ENCODE results near the gene JMJD4.
"Not testable (repeated sequence)": the region's sequence is repeated elsewhere in the genome, so short reads cannot be mapped to it uniquely, and the experiment has no call there.

JMJD4 gene

GRCh38 chr1:227730630-227731151 lies 4.4 kb downstream of the JMJD4 start:
- no peak for DNase-seq

- peak; percentile 66 for DNase-seq
These were observed 5.0 kb downstream of the JMJD4 start for GRCh38 chr1:227729881-227730629.

DNA sequence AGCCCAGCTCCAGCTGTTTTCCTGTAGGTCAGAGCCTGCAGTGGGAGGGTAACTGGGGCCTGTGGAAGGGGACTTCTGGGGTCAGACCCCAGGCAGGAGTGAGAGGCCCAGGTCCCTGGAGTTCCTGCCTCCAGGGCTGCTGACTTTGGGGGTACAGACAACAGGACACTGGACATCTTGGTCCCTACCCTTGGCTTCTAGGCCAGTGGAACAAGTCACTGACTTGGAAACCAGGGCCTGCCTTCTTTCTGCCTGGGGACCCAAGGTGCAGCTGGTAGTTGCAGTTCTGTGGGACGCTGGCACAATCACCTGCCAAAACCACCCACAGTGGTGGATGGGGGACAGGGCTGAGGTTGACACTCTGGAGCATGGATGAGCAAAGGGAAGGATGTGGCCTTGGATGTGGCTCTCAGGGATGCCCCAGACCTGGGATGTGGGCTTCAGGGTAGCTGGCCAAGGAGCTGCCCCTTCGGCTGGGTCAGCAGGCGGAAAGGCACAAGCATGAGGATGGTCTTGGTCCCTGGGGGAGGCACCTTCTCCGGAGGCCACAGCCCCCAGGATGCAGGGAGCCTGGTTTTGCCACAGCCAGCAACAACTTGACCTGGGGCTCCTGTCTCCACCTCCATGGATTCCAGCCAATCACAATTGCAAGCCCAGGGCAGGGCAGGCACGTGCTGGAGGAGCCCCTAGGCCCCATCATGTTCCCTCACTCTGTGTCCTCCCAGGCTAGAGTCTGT lies 5.8 kb downstream of the JMJD4 start:
- DNase-seq: peak; percentile 34

- DNase-seq: no peak
These were observed 6.3 kb downstream of the JMJD4 start for GRCh38 chr1:227728892-227729143.

GRCh38 chr1:227728059-227728891 lies 6.8 kb downstream of the JMJD4 start:
- peak; percentile 78 for DNase-seq

GRCh38 chr1:227726924-227727599 lies 8.0 kb downstream of the JMJD4 start:
- no peak for DNase-seq

- no peak for DNase-seq
These were observed 8.8 kb downstream of the JMJD4 start for GRCh38 chr1:227726318-227726717.

- DNase-seq: no peak
These were observed 10.1 kb downstream of the JMJD4 start for GRCh38 chr1:227725046-227725445.

DNA sequence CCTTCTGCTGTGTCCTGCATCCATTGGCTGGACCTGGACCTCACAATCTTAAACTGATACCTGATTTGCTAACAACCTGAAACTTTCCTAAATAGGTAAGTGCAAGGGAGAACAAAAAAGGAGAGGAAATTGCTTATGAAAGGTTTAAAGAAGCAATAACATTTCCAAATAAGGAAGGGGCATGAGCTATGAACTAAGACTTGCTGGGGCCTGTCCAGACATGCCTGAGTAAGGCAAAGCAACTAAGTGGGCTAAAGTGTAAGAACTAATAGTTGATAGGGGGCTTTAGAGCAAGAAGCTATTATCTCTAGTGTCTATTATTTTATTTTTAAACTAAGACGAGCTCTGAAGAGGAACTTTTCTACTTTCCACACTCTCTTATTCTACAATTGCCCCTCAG lies 11.6 kb downstream of the JMJD4 start:
- DNase-seq: no peak

- DNase-seq: no peak
These were observed 16.2 kb downstream of the JMJD4 start for GRCh38 chr1:227718932-227719331.

DNA sequence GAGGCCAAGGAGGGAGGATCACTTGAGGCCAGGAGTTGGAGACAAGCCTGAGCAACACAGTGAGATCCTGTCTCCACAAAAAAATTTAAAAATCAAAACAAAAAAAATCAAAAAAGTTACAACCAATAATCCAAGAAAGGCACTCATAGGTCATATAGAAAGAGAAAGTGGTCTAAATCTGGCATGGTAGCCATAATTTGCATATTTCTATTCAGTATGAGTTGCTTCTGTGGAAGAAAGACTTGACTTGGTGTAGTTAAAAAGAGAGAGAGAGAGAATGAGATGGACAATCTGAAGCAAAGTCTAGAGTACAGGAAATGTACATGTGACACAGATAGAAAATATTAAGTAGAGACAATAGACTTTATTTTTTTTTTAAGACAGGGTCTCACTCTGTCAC lies 22.5 kb downstream of the JMJD4 start:
- no peak for DNase-seq

DNA sequence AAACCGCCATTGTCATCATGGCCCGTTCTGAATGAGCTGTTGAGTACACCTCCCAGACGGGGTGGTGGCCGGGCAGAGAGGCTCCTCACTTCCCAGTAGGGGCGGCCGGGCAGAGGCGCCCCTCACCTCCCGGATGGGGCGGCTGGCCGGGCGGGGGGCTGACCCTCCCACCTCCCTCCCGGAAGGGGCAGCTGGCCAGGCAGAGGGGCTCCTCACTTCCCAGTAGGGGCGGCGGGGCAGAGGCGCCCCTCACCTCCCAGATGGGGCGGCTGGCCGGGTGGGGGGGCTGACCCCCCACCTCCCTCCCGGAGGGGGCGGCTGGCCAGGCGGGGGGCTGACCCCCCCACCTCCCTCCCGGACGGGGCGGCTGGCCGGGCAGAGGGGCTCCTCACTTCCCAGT lies 24.6 kb downstream of the JMJD4 start:
- DNase-seq: not testable (repeated sequence)

DNA sequence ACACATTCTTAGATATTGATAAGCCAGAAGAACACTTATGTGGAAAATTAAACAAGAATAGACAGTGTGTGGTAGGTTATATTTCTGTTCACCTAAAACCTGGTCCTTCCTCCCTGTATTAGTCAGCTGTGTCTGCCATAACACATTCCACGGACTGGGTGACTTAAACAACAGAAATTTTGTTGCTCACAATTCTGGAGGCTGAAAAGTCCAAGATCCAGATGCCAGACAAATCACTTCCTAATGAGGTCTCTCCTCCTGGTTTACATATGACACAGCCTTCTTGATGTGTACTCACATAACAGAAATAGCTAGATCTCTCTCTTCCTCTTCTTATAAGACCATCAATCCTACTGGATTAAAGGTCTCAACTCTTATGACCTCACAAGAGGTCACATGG lies 25.7 kb downstream of the JMJD4 start:
- no peak for DNase-seq

DNA sequence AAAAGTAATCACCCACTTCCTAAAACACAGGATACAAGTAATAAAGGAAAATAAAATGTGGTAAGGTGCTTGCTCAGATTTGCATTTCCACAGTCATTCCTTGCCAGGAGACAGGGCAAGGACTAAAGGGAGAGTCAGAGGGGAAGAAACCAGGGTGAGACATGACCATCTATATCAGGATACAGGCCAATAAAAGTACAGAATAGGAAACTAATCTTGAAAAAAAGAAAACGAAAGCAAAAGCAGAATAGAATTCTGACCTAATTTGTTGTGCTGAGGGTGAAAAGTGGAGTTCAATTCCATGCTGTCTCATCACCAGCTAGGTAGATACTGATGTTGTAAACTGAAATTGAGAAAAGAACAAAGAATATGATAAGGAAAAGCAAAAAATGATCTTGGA lies 27.3 kb downstream of the JMJD4 start:
- no peak for DNase-seq

- DNase-seq: not testable (repeated sequence)
These were observed 33.5 kb downstream of the JMJD4 start for GRCh38 chr1:227701631-227702030.

DNA sequence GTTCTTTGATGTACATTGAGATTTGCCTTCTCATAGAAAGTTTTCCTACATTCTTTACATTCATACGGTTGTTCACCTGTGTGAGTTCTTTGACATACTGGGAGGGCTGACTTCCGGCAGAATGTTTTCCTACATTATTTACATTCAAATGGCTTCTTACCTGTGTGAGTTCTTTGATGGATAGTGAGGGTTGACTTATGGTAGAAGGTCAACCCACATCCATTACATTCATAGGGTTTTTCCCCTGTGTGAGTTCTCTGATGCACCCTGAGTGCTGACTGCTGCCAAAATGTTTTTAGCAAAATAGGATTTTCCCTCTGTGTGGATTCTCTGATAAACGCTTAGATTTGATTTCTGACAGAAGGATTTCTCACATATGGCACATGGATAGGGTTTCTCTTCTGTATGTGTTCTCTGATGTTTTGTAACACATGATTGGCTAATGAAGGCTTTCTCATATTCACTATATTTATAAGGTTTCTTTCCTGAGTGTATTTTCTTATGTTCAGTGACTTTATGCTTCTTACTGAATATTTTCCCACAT lies 37.7 kb downstream of the JMJD4 start:
- DNase-seq: no peak

GRCh38 chr1:227685807-227686206 lies 49.3 kb downstream of the JMJD4 start:
- no peak for DNase-seq
